GM21528 (cell line): Measurements from ENCODE around the gene MRGPRE.

Experiments
- ATAC-seq: cut with Tn5 transposase; IDR thresholded peaks from one replicate; pipeline ENCODE4 v1.9.1; 2021; ENCODE audit warnings: mild to moderate bottlenecking, moderate library complexity; ENCODE audit not compliant: unreplicated experiment, low FRiP score

The MRGPRE gene

DNA sequence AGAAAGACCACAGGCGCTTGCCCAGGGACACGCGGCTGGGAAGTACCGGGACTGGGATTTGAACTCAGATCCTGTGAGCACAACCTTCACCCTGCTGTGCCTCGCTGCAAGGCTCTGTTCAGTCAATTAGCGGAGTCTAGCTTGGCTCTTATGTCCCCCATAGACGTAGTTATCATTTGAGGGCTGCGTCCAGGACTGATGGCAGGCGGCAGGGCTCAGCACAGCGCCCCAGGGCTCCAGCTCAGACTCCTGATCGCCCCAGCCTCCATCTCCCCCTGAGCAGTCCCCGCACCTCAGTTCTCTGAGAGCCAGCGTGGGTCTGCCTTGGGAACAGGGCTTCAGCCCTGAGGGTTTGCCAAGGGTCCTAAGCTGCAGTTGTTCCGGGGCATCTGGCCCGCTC, 33.4 kb downstream of the MRGPRE start:
- no peak for ATAC-seq

- ATAC-seq = no peak
Observed at GRCh38 chr11:3197878-3198528, 34.2 kb downstream of the MRGPRE start.

DNA sequence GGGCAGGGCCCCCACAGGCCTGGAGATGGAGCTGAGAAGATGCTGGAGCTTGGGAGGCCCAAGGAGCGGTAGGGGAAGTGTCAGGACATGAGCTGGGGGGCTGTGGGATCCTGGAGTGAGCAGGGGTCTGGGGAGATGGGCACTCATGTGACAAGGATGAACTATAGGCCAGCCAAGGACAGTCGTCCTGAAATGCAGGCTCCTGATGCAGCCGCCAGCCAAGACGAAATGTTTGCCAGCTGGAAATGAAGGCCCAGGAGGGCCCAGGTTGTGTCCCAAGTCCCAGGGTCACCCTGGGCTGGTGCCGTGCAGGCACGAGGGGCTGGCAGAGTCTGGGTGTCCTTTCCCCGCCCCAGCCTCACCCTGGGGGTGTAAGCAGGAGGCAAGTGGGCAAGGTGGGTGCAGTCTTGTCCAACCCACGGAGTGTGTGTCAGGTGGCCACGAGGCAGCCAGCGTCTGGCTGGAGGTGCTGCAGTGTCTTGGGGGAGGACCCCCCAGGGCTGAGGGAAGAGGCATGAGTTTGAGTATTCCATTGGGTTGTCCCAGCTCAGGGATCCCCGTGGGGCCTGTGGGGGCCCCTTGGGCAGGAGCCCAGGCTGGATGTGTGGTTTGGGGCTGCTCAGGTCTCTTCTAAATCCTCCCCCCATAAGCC, 35.0 kb downstream of the MRGPRE start:
- ATAC-seq = no peak

GRCh38 chr11:3196161-3197043, 35.8 kb downstream of the MRGPRE start:
- no peak for ATAC-seq

- no peak for ATAC-seq
Observed at GRCh38 chr11:3195251-3196160, 36.7 kb downstream of the MRGPRE start.

DNA sequence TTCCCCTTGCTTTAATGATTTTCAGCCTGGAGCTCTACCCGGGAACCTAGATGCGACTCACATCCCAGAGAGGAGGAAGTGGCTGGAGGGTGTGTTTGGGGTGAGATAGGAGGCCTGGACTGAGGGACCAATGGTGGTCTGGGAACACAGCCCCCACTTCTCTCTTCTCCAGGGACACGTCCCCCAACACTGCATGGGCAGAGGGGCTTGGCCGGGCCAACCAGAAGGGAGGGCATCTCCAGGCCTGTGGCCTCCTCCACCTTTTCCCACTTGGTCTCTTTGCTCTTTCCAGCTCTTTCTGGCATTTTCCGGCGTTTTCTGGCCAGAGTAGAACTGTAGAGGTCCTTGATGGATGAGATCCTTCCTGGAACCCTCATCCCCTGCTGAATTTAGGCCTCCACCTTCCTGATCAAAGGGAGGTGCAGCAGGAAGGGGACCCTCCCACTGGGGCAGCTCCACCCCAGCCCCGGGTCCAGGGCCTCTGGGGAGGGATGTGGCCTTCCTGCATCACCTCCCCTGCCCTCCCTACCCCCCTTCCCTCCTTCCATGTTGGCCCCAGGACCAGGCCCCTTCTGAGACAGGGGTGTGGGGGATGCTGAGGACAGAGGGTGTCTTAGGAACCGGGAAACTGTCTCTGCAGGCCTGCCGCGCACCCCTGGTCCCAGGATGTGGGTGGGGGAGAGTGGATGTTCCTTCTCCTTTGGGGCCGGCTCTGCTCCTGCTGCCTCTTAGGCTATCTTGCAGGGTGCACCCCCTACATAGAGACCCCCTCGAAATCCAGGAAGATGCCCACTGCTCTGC, 38.0 kb downstream of the MRGPRE start:
- ATAC-seq = no peak

DNA sequence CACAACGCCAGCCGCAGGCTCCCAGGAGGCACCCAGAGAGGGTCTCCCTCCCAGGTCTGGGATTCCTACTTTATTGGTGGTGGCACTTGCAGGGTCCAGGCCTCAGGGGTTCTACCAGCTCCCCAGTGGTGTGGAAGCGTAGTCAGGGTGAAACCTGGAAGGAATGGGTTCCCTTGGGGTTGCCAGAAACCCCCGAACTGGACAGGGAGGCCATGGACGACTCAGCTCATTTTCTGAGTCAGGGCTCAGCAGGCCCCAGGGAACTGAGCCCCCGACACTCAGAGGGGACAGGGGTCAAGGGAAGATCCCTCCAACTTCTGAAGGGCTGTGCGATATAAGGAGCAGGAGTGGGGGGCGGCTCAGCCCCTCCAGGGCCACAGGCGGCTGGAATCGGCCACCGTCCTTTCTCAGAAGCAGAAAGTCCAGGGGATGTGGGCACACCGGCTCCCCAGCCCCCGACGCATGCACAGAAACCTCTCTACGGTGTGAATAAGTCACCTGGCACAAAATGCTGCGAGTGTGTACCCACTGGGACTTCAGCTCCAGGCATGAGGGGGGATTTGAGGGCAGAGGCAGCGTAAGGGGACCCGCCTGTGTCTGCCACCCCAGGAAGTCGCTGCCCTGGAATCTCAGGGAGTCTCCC, 38.7 kb downstream of the MRGPRE start:
- no peak for ATAC-seq

DNA sequence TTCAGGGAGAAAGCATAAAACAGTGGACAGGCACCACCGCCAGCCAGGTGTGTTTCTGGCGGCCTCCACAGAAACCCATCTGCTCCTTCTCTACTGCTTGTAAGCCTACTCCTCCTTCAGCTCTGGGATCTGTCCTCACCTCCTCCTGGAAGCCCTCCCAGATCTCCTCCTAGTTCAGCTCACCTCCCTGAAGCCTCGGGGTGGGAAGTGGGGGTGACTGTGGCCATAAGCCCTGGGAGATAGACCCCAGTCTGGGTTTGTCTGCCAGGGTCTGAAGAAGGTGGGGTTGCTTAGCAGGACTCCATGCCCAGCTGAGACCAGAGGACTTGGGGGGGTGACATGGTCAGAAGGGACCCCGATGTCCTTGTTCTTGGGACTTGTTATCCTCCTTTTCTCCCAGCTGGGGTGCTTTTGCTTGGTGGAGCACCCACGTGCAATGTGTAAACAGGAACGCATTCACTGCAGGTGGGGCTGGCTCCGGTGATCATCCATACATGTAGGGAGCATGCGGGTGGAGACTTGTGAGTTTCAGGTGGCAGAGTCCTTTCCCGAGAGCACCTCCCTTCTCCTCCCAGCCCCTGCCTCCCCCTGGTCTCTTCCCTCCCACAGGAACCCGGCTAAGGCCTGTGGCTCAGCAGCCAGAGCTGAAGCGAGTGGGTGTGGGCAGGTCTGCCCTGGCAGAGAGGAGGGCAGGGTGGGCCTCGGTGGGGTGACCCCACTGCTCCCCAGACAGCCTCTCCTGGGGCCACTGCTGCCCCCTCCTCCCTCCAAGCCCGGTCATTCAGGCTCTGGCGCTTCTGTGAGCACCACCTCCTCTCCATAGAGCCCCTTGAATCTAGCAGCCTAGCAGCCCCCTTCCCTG, 39.5 kb downstream of the MRGPRE start:
- no peak for ATAC-seq

GRCh38 chr11:3191586-3192324, 40.5 kb downstream of the MRGPRE start:
- ATAC-seq = no peak

DNA sequence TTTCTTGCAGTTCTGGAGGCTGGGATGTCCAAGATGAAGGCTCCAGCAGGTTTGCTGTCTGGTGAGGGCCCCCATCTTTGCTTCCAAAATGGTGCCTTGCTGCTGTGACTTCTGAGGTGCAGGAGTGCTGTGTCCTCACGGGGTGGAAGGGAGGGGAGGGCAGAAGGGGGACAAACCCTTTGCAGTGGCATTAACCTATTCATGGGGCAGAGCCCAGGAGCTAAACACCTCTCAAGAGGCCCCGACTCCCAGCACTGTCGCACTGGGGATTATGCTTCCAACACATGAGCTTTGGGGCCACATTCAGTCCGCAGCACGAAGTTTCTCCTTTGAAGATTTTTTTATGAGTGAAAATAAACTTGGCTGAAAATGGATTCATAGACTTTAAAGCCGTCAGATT, 41.6 kb downstream of the MRGPRE start:
- ATAC-seq = no peak

GRCh38 chr11:3189886-3190583, 42.2 kb downstream of the MRGPRE start:
- ATAC-seq = no peak

DNA sequence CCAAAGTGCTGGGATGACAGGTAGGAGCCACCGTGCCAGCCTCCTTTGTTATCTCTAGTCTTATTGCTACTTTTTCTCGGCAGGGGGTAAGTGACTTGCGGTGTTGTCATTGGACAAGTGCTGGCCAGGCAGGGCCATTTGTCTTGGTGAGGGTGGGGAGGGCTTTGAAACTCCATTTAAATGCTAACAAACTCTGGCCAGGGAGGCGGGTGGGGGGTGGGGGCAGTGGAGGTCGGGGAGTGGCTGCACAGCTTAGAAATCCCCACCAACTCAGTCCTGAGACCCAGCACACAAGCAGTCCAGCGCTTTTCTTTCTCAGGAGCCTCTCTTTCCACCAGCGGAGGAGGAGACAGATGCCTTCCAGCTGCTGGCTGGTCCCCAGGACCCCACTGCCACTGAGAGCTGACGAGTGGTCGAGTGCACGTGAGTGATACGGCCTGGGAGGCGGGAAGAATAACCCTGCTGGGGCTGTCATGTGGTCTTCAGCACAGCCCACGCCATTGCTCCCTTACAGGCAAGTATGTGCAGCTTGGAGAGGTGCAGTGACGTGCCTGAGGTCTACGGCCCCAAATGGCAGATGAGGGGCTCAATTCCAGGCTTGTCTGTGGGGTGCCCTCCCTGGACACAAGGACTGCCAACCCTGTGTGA, 42.9 kb downstream of the MRGPRE start:
- ATAC-seq = no peak

GRCh38 chr11:3188496-3189195, 43.6 kb downstream of the MRGPRE start:
- no peak for ATAC-seq

- no peak for ATAC-seq
Observed at GRCh38 chr11:3186166-3186953, 45.9 kb downstream of the MRGPRE start.

GRCh38 chr11:3184732-3185347, 47.4 kb downstream of the MRGPRE start:
- no peak for ATAC-seq
